GM12878 (cell line): ENCODE data around the gene DPRX. TPM values are rescaled to one million over a fixed set of nuclear protein-coding genes. Genes with fewer than 3 reads are reported as not detected.

Source experiments
- ATAC-seq: fragments of 200-7000 bp; cut with Tn5 transposase; 3 replicates; pipeline ENCODE4 v1.9.1; 2020; ENCODE audit warnings: mild to moderate bottlenecking, moderate library complexity
- BruUV-seq: library from RNA; stranded (reverse); fragments of 400-500 nt; replicated peaks from 2 replicates; lab custom pipeline; 2021; lab: Mats Ljungman, UMichigan
- CTCF ChIA-PET: fragments of 300-600 bp; sonication (Branson Sonifier 250); formaldehyde crosslinking; extraction: SDS; loops from one replicate; lab custom pipeline; 2021; ENCODE audit warnings: inconsistent platforms; lab: Yijun Ruan, JAX
- POLR2A ChIA-PET: fragments of 350-600 bp; formaldehyde crosslinking; extraction: SDS; loops from one replicate; lab custom pipeline; 2021; ENCODE audit warnings: inconsistent platforms; lab: Charles Lee
- RAD21 ChIA-PET: fragments of 300-600 bp; sonication (Branson Sonifier 250); formaldehyde crosslinking; loops from one replicate; lab custom pipeline; 2023; ENCODE audit warnings: antibody characterized with exemption; ENCODE audit not compliant: unreplicated experiment; lab: Charles Lee
- SMC1A ChIA-PET: fragments of 300-600 bp; sonication (Branson Sonifier 250); formaldehyde crosslinking; loops from one replicate; lab custom pipeline; 2023; ENCODE audit not compliant: unreplicated experiment, uncharacterized antibody; lab: Charles Lee
- DNase-seq: peaks from one replicate; pipeline ENCODE4 v3.0.0-alpha.2; 2011; ENCODE audit warnings: low read depth, low spot score
- FAIRE-seq: peaks from 3 replicates; lab custom pipeline; 2011; peaks lifted over from hg19 to GRCh38; lab: Jason Lieb, UNC
- H2AFZ ChIP-seq: 2 replicates; pipeline ENCODE4 v1.6.0; 2011; ENCODE audit warnings: low read depth, low read length, control low read depth; ENCODE audit not compliant: control insufficient read depth
- H3K27ac ChIP-seq: 2 replicates; pipeline ENCODE4 v1.5.1; 2011; ENCODE audit warnings: control low read depth; ENCODE audit not compliant: control insufficient read depth, insufficient read depth
- H3K27me3 ChIP-seq, 2 experiments: replicated peaks in 1 of 2; 2 replicates each; pipeline versions ENCODE4 v1.6.0 to v1.6.1; 2011; ENCODE audit warnings: low read length in 1 of 2; ENCODE audit not compliant: control insufficient read depth in 2 of 2, insufficient read depth in 2 of 2
- H3K36me3 ChIP-seq, 2 experiments: 2 replicates each; pipeline ENCODE4 v1.5.1; 2011; ENCODE audit warnings: low read length in 1 of 2; ENCODE audit not compliant: control insufficient read depth in 2 of 2, insufficient read depth in 2 of 2
- H3K4me1 ChIP-seq: 2 replicates; pipeline ENCODE4 v1.6.1; 2011; ENCODE audit warnings: mild to moderate bottlenecking, low read length, moderate library complexity, mixed read lengths; ENCODE audit not compliant: control insufficient read depth, insufficient read depth
- H3K4me2 ChIP-seq: 2 replicates; pipeline ENCODE4 v1.6.0; 2011; ENCODE audit warnings: control low read depth; ENCODE audit not compliant: control insufficient read depth, insufficient read depth
- H3K4me3 ChIP-seq: fragments of 200-600 bp; sonication (generic); 2 replicates; pipeline ENCODE4 v1.5.1; 2016
- H3K79me2 ChIP-seq: 2 replicates; pipeline ENCODE4 v1.6.0; 2011; ENCODE audit warnings: low read length; ENCODE audit not compliant: control insufficient read depth, insufficient read depth
- H3K9ac ChIP-seq: 2 replicates; pipeline ENCODE4 v1.8.0; 2011; ENCODE audit warnings: low read length, control low read depth, mixed read lengths; ENCODE audit not compliant: control insufficient read depth, insufficient read depth
- H3K9me3 ChIP-seq: replicated peaks from 3 replicates; pipeline ENCODE4 v1.5.1; 2011; ENCODE audit warnings: mild to moderate bottlenecking, low read length; ENCODE audit not compliant: control insufficient read depth, insufficient read depth
- H4K20me1 ChIP-seq: 2 replicates; pipeline ENCODE4 v1.6.0; 2011; ENCODE audit not compliant: control insufficient read depth, insufficient read depth
- CBX3 ChIP-seq: fragments of 200-600 bp; sonication (generic); IDR thresholded peaks from 2 replicates; pipeline ENCODE4 v1.6.1; 2016; ENCODE audit warnings: low read depth, borderline replicate concordance
- NFXL1 ChIP-seq: fragments of 450-650 bp; IDR thresholded peaks from 2 replicates; pipeline ENCODE4 v1.6.1; 2017; ENCODE audit warnings: antibody characterized with exemption, mild to moderate bottlenecking, borderline replicate concordance
- WGBS: methylation state at CpG from one replicate; pipeline ENCODE4 v1.1.6; 2016; ENCODE audit warnings: low lambda C conversion rate; ENCODE audit not compliant: insufficient replicate concordance, insufficient coverage; ENCODE audit errors: missing lambda C conversion rate; 5-methylcytosine and 5-hydroxymethylcytosine counted together
- in situ Hi-C: fragments of 300-500 bp; cut with MboI; formaldehyde crosslinking; loops from 9 replicates; pipeline ENCODE4 v1.14.3; 2018; ENCODE audit warnings: mixed read lengths
- intact Hi-C: fragments of 100-400 bp; cut with micrococcal nuclease; formaldehyde crosslinking; loops from one replicate; pipeline ENCODE4 v1.14.2; 2022; ENCODE audit not compliant: unreplicated experiment
- polyA plus RNA-seq, 11 experiments: library from polyadenylated mRNA; depleted of rRNA in 4 of 11; unstranded in 6 of 11; stranded (reverse) in 5 of 11; fragments of >200 nt; fragmentation: Nextera tagmentation in 4 of 11; fragmentation: Illumina TruSeq in 1 of 11; extraction: Ambion mirVana in 4 of 11; extraction: Trizol in 1 of 11; gene quantifications; 1 replicate in 1 of 11; 2 replicates in 10 of 11; pipeline versions ENCODE4 v1.2.1 to v1.2.3, GENCODE V29; 2011 to 2016; ENCODE audit warnings: inconsistent platforms in 2 of 11, missing spikeins in 2 of 11, low read depth in 1 of 11
- total RNA-seq, 4 experiments: library from RNA; depleted of rRNA in 3 of 4; stranded (reverse); fragments of >200 nt in 3 of 4; fragmentation: Illumina TruSeq in 1 of 4; extraction: Trizol in 1 of 4; gene quantifications; 2 replicates each; pipeline versions ENCODE4 v1.2.1 to v1.2.3, GENCODE V29; 2013 to 2021

Gene DPRX
- total and polyA plus RNA-seq, 10 of the 15 experiments (the other 5 are each of a cell fraction or from before 2014, with no cell fraction given) = not detected

- Histone ChIP-seq H3K27ac (no peak overlapping the region), H4K20me1 (no peaks in the 10 kb centered on the region), H3K4me1 (no peaks in the 10 kb centered on the region), H3K36me3 (no peaks in the 10 kb centered on the region), H3K9ac (no peak overlapping the region), H3K79me2 (no peaks in the 10 kb centered on the region), H3K4me3 (no peak overlapping the region), H3K4me2 (no peak overlapping the region), H3K27me3 (no peaks in the 10 kb centered on the region), H2AFZ (no peak overlapping the region), H3K9me3 (no peaks in the 10 kb centered on the region; the same call in 2 of the 3 replicates)
- ATAC-seq (no peak), FAIRE-seq (no peak), DNase-seq (no peak)
- ChIA-PET POLR2A (no interaction called here), SMC1A (no interaction called here), CTCF (no interaction called here), RAD21 (no interaction called here)
- 30% methylated on average over 4 of the region's 4 CpGs for WGBS
- TF ChIP-seq CBX3 = no peak
- intact Hi-C loops = no loop called here
- no TSS peak for BruUV-seq
- in situ Hi-C loops = no loop called here
Observed at GRCh38 chr19:53657330-53657729, 25.5 kb downstream of the DPRX start.

DNA sequence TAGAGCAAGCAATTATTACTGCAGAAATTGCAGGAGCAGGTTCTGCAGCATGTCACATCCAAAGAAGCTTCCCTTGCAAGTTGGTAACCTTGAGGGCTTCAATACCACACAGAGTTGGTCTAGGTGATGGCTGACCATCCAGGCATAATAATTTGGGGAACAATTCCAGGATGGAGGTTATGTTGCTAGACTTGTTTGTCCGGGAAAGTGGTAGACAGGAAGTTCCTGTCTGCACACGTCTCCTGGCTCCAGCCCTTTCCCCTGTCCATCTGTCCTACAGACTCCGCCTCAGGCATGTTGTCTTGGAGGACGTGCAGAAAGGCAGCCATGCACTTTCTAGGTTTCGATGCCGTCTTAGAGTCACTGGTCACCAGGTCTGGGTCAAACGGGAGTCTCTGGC, 26.0 kb downstream of the DPRX start:
- H3K27me3 ChIP-seq = no peaks in the 10 kb centered on the region
- no peak overlapping the region for H3K9ac ChIP-seq
- no peaks in the 10 kb centered on the region for H3K36me3 ChIP-seq
- in situ Hi-C loops = no loop called here
- no TSS peak for BruUV-seq
- H3K4me3 ChIP-seq = no peak overlapping the region
- intact Hi-C loops = no loop called here
- no peaks in the 10 kb centered on the region for H4K20me1 ChIP-seq
- FAIRE-seq (no peak), DNase-seq (no peak), ATAC-seq (no peak)
- no peak overlapping the region for H2AFZ ChIP-seq
- H3K79me2 ChIP-seq = no peaks in the 10 kb centered on the region
- no peak for TF ChIP-seq NFXL1
- no peaks in the 10 kb centered on the region; the same call in 2 of the 3 replicates for H3K9me3 ChIP-seq
- ChIA-PET RAD21 (no interaction called here), SMC1A (no interaction called here), CTCF (no interaction called here), POLR2A (no interaction called here)
- no peak overlapping the region for H3K4me2 ChIP-seq
- no peak overlapping the region for H3K27ac ChIP-seq
- WGBS = 29% methylated on average over 7 of the region's 7 CpGs
- no peaks in the 10 kb centered on the region for H3K4me1 ChIP-seq
